Left ventricle myocardium inferior (tissue), 1 donor: Measurements from ENCODE around the gene UQCC2. TPM values are rescaled to one million over a fixed set of nuclear protein-coding genes. Genes with fewer than 3 reads are reported as not detected.

Source experiments
- DNase-seq: peaks from one replicate; pipeline ENCODE4 v3.0.0-alpha.2; 2020
- H3K27ac ChIP-seq: fragments of 200-600 bp; replicated peaks from 2 replicates; pipeline ENCODE4 v1.8.0; 2021
- H3K27me3 ChIP-seq: fragments of 200-600 bp; 2 replicates; pipeline ENCODE4 v1.8.0; 2021; ENCODE audit warnings: low read depth
- H3K36me3 ChIP-seq: fragments of 200-600 bp; 2 replicates; pipeline ENCODE4 v1.8.0; 2021
- H3K4me1 ChIP-seq: fragments of 200-600 bp; 2 replicates; pipeline ENCODE4 v1.8.0; 2021
- H3K4me3 ChIP-seq: fragments of 200-600 bp; 2 replicates; pipeline ENCODE4 v1.8.0; 2021; ENCODE audit warnings: mild to moderate bottlenecking, moderate library complexity
- H3K9me3 ChIP-seq: fragments of 200-600 bp; replicated peaks from 2 replicates; pipeline ENCODE4 v1.8.0; 2021
- intact Hi-C: fragments of 100-400 bp; cut with micrococcal nuclease; formaldehyde crosslinking; loops from one replicate; pipeline ENCODE4 v1.11.0; 2022
- total RNA-seq: library from RNA; stranded (reverse); fragmentation: NEBNext Ultra II Directional; extraction: Animal tissue kit (Norgen Biotek cat#: 25700); gene quantifications from one replicate; pipeline ENCODE4 v1.2.1, GENCODE V29; 2021
- TF ChIP-seq, protein P1 (sequence below): fragments of 200-600 bp; IDR thresholded peaks from 2 replicates; pipeline ENCODE4 v1.8.0; 2021; ENCODE audit warnings: antibody characterized with exemption, mild to moderate bottlenecking, borderline replicate concordance
- donor health status: DM: no; HTN: yes; CAD: no; lungs with severe emphysema.

Gene UQCC2
- total RNA-seq, 1 donor from 2014 or later = 199 TPM

DNA sequence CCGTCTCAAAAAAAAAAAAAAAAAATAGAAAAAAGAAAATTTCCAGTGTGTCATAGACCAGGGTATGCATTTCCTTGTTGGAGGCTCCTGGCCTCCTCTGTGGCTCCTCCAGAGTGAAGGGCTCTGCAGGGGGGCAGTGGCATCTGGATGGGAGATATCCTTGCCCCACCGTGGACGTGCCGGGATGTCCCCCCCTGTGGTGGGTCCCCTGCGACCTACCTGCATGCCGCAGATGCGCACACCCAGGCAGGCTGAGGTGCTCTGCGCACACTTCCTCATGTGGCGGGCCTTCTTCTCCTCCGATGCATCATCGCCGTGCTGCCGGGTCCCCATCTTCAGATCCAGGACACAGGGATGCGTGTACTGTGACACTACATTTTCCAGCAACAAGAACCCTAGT lies 13.7 kb upstream of the UQCC2 start:
- intact Hi-C loops = no loop called here
- H3K27me3 ChIP-seq = no peaks in the 10 kb centered on the region
- H3K4me1 ChIP-seq = peaks cover 69% of the 10 kb centered on the region
- no peaks in the 10 kb centered on the region for H3K9me3 ChIP-seq
- peaks cover 20% of the 10 kb centered on the region for H3K36me3 ChIP-seq
- no peak for DNase-seq
- H3K27ac ChIP-seq = no peak overlapping the region
- TF ChIP-seq, protein P1, sequence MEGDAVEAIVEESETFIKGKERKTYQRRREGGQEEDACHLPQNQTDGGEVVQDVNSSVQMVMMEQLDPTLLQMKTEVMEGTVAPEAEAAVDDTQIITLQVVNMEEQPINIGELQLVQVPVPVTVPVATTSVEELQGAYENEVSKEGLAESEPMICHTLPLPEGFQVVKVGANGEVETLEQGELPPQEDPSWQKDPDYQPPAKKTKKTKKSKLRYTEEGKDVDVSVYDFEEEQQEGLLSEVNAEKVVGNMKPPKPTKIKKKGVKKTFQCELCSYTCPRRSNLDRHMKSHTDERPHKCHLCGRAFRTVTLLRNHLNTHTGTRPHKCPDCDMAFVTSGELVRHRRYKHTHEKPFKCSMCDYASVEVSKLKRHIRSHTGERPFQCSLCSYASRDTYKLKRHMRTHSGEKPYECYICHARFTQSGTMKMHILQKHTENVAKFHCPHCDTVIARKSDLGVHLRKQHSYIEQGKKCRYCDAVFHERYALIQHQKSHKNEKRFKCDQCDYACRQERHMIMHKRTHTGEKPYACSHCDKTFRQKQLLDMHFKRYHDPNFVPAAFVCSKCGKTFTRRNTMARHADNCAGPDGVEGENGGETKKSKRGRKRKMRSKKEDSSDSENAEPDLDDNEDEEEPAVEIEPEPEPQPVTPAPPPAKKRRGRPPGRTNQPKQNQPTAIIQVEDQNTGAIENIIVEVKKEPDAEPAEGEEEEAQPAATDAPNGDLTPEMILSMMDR = no peak
- H3K4me3 ChIP-seq = no peak overlapping the region

DNA sequence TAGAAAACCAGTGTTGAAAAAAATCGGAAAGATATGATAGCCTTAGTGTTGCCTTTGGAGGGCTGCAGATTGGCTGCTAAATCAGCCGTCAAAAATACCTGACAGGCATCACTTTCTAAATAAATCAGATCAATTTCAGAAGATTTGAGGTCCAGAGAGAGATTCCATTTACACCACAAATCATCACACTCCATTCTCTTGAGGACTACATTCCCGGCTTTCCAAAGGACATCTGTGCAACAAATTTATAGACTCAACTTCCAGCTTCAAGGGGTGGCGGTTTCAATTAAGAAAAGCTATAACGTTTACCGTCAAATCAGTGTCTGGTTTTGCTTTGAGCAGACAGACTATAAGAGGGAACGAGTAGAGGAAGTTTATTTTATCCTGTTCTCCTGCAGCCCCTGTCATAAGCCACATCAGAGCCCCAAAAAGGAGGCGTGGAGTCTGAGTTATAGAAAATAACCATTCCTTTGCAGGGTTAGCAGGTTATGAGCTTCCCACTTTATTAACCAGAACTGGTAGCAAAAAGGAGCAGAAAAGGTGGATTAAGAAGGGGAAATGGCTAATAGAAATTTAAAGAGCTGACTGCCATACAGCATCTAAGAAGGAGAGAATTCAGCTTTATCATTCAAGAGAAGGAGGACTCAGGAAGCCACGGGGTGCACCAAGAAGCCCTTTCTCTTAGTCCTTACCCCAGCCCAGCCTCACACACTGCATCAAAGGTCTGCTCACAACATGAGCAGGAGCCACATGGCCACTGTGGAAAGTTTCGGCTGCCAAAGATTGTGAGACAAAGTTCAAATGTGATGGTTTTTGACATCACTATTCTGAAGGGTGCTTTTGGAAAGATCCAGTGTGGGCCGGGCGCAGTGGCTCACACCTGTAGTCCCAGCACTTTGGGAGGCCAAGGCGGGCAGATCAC lies 12.9 kb upstream of the UQCC2 start:
- Histone ChIP-seq H3K4me1 (peaks cover 60% of the 10 kb centered on the region), H3K4me3 (no peak overlapping the region), H3K27ac (peak overlapping the region; percentile 27), H3K9me3 (no peaks in the 10 kb centered on the region), H3K36me3 (peaks cover 20% of the 10 kb centered on the region), H3K27me3 (no peaks in the 10 kb centered on the region)
- intact Hi-C loops = no loop called here
- DNase-seq = no peak
- TF ChIP-seq, protein P1 = no peak

DNA sequence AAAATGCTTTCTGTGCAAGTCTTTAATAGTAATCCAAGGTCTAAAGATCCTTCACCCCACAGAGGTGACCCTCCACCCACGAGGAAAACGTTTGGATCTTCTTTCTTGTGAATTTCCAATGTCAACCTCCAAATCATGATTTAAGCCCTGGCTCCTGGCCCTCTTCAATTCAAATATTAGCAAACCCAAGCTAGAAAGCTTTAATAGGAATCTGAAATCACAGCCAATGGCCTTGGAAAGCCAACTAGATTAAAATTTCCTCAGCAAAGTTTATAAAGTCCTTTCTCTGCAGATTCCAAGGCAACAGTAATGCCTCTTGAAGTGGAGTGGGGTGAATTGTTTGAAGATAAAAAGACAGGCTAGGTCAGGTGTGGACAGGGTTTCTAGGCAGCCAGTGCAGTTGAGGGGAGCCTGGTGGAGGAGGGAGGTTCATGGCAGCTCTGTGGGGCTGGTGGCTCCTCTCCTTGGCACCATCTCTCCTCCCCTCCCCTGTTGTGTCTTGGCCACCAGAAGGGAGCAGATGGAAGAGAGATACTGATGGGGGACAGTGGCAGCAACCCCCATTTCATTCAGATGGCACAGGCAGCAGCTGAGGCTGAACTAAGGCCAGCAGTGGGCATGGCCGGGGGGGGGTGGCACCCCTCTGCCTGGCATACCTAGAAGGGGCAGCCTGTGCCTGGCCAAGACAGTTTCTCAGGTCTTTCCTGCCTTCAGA lies 12.0 kb upstream of the UQCC2 start:
- peak overlapping the region; percentile 27 for H3K27ac ChIP-seq
- H3K36me3 ChIP-seq = peaks cover 20% of the 10 kb centered on the region
- H3K27me3 ChIP-seq = no peaks in the 10 kb centered on the region
- intact Hi-C loops = no loop called here
- H3K4me3 ChIP-seq = no peak overlapping the region
- TF ChIP-seq, protein P1 = no peak
- peaks cover 57% of the 10 kb centered on the region for H3K4me1 ChIP-seq
- no peaks in the 10 kb centered on the region for H3K9me3 ChIP-seq
- DNase-seq = no peak

DNA sequence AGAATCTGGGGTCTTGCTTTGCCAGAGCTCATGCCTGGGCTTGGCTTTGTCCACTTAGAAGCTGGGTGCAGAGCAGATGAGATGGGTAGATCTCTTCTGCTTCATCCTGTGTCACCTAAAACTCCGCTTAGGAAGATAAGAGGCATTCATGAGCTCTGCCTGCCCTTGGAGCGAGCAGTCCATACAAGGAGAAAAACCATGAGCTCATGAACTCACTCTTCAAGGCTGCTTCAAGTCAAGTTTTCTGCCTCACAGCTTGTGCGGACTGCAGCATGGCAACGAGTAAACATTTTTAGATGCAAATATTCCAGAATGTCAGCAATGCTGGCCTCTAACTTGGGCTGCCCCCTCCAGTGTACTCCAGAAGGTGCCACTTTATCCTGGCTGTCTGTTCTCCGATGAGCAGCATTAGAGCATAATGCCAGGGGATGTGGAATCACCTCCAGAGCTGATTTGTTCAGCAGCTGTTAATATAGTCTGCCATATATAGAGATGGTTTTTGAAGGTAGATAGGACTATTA lies 10.7 kb upstream of the UQCC2 start:
- no peaks in the 10 kb centered on the region for H3K9me3 ChIP-seq
- peaks cover 20% of the 10 kb centered on the region for H3K36me3 ChIP-seq
- no peaks in the 10 kb centered on the region for H3K27me3 ChIP-seq
- peak overlapping the region; percentile 34 for H3K27ac ChIP-seq
- H3K4me1 ChIP-seq = peaks cover 55% of the 10 kb centered on the region
- no peak overlapping the region for H3K4me3 ChIP-seq
- DNase-seq = no peak
- TF ChIP-seq, protein P1 = no peak
- intact Hi-C loops = no loop called here

DNA sequence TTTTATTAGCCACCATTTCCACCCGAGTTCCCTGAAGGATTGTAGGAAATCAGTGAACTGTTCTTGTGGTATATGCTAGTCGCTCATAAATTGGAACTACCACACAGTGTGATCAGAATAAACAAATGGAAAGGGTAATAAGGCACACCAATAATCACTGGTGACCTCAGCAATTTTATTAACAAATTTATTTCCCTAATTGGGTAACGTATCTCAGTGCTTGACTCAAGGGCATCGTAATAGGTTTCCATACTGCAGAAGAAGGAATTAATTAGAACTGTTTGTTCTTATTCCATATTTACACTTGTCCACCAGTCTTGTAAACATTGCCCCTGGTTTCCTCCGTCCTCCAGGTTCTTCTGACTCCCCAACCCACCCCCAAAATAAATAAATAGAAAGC lies 10.0 kb upstream of the UQCC2 start:
- no peak for DNase-seq
- intact Hi-C loops = no loop called here
- Histone ChIP-seq H3K9me3 (no peaks in the 10 kb centered on the region), H3K36me3 (peaks cover 20% of the 10 kb centered on the region), H3K27ac (peak overlapping the region; percentile 34), H3K4me3 (no peak overlapping the region), H3K4me1 (peaks cover 55% of the 10 kb centered on the region), H3K27me3 (no peaks in the 10 kb centered on the region)
- TF ChIP-seq, protein P1 = no peak
